NK-92 (cell line): Measurements from ENCODE around the gene LENEP.
A peak's percentile ranks its signal among the peaks of the same experiment; 100 is the strongest.

Source experiments
- DNase-seq: peaks from one replicate; lab custom pipeline; 2025; ENCODE audit not compliant: unreplicated experiment; lab: John Stamatoyannopoulos, UW

LENEP gene

GRCh38 chr1:154998818-154999570, 5.6 kb downstream of the LENEP start:
- DNase-seq: no peak

- no peak for DNase-seq
Observed at GRCh38 chr1:154999571-155000410, 6.4 kb downstream of the LENEP start.

- no peak for DNase-seq
Observed at GRCh38 chr1:155000411-155000725, 7.0 kb downstream of the LENEP start.

- DNase-seq: no peak
Observed at GRCh38 chr1:155000726-155001424, 7.5 kb downstream of the LENEP start.

GRCh38 chr1:155001425-155001674, 8.0 kb downstream of the LENEP start:
- no peak for DNase-seq

GRCh38 chr1:155001675-155002463, 8.5 kb downstream of the LENEP start:
- DNase-seq: peak; percentile 75

GRCh38 chr1:155002464-155003226, 9.3 kb downstream of the LENEP start, which contains the start of gene ZBTB7B:
Gene ZBTB7B, plus strand, starts transcription at chr1:155002802. Its CDS starts 11,859 bp downstream, at chr1:155014661.
- no peak for DNase-seq

GRCh38 chr1:155003227-155003765, 9.9 kb downstream of the LENEP start:
- DNase-seq: no peak

GRCh38 chr1:155003766-155004351, 10.5 kb downstream of the LENEP start:
- no peak for DNase-seq

GRCh38 chr1:155004352-155005075, 11.1 kb downstream of the LENEP start:
- DNase-seq: no peak

GRCh38 chr1:155005076-155006011, 12.0 kb downstream of the LENEP start:
- no peak for DNase-seq

GRCh38 chr1:155006601-155007101, 13.3 kb downstream of the LENEP start:
- DNase-seq: no peak

GRCh38 chr1:155007251-155007828, 14.0 kb downstream of the LENEP start:
- DNase-seq: no peak

- DNase-seq: no peak
Observed at GRCh38 chr1:155008015-155008941, 14.9 kb downstream of the LENEP start.

GRCh38 chr1:155009221-155009711, 15.9 kb downstream of the LENEP start:
- DNase-seq: no peak

- no peak for DNase-seq
Observed at GRCh38 chr1:155009742-155010141, 16.4 kb downstream of the LENEP start.
